Loucy (cell line): ENCODE results near the gene GAPT.

ENCODE experiments used
- CTCF ChIP-seq: fragments of 200-600 bp; sonication (generic); conservative IDR thresholded peaks from 2 replicates; pipeline ENCODE4 v1.5.1; 2014; ENCODE audit warnings: mild to moderate bottlenecking, antibody characterized with exemption, low read length
- EZH2phosphoT487 ChIP-seq: fragments of 200-600 bp; IDR thresholded peaks from 2 replicates; pipeline ENCODE4 v1.6.1; 2018; ENCODE audit warnings: antibody characterized with exemption, mild to moderate bottlenecking, moderate library complexity, borderline replicate concordance

- TF ChIP-seq CTCF: no peak
- no peak for TF ChIP-seq EZH2phosphoT487
Measured at GRCh38 chr5:58530942-58531490, 39.8 kb downstream of the GAPT start.
